ENCODE results near the gene DACT1. TPM values are rescaled to one million over a fixed set of nuclear protein-coding genes. Genes with fewer than 3 reads are reported as not detected.

Gene DACT1
- total RNA-seq, 1 experiment from 2014 or later, result 4.4 TPM

GRCh38 chr14:58626431-58626831, 11.3 kb upstream of the DACT1 start:
- Histone ChIP-seq H2BK120ac (ENCODE audit: low read depth, low read length, poor library complexity, severe bottlenecking) (no peak overlapping the region), H3K4ac (ENCODE audit: low read depth, low read length) (no peak overlapping the region), H2AK5ac (ENCODE audit: insufficient read length, low read length) (no peak overlapping the region), H3K23me2 (ENCODE audit: insufficient read length, low read depth, low read length, poor library complexity, severe bottlenecking) (no peaks in the 10 kb centered on the region), H3K23ac (ENCODE audit: insufficient read length, low read depth, low read length) (no peak overlapping the region), H3K79me2 (ENCODE audit: insufficient read depth, low read length) (no peaks in the 10 kb centered on the region), H2BK20ac (ENCODE audit: low read depth, low read length, poor library complexity, severe bottlenecking) (no peak overlapping the region), H4K20me1 (ENCODE audit: control insufficient read depth, insufficient read depth, insufficient read length) (no peaks in the 10 kb centered on the region), H3K4me2 (ENCODE audit: insufficient read depth, insufficient read length, low read length) (no peak overlapping the region), H3T11ph (ENCODE audit: low read length) (no peak overlapping the region), H2BK5ac (ENCODE audit: insufficient read length, low read length) (no peak overlapping the region), H3K4me1 (ENCODE audit: insufficient read depth, low read length) (peaks cover 9% of the 10 kb centered on the region; the same call in 1 of the 2 replicates), H3K79me1 (ENCODE audit: insufficient read depth, low read depth, low read length, poor library complexity, severe bottlenecking) (no peaks in the 10 kb centered on the region), H3K9me3 (ENCODE audit: control insufficient read depth, low read depth, low read length) (no peaks in the 10 kb centered on the region), H4K8ac (replicated peaks; ENCODE audit: insufficient read length, low read depth, low read length) (no peak overlapping the region), H2AFZ (ENCODE audit: low read length) (no peak overlapping the region), H4K91ac (ENCODE audit: insufficient read length, low read depth, low read length) (no peak overlapping the region), H3K14ac (ENCODE audit: insufficient read depth, low read length) (no peak overlapping the region), H3K27ac (ENCODE audit: insufficient read length, low read depth, low read length) (peak overlapping the region; percentile 60), H2BK12ac (ENCODE audit: insufficient read length, low read depth, low read length) (no peak overlapping the region), H3K56ac (ENCODE audit: insufficient read length, low read depth, low read length) (no peak overlapping the region), H3K9ac (ENCODE audit: extremely low read depth, insufficient read length, low read length) (no peak overlapping the region), H3K18ac (ENCODE audit: insufficient read length, low read depth, low read length) (no peak overlapping the region), H3K27me3 (ENCODE audit: insufficient read depth, low read length) (no peaks in the 10 kb centered on the region), H4K5ac (ENCODE audit: insufficient read length, low read depth, low read length) (no peak overlapping the region), H2BK15ac (ENCODE audit: low read depth, low read length) (no peak overlapping the region)
- peak overlapping the region in 1 of 2 experiments; percentile 15; a peak in 2 of 5 replicates for H3K4me3 Mint-ChIP-seq
- no peak for TF ChIP-seq CTCF (conservative IDR thresholded peaks at IDR 0.05)
- no peak overlapping the region for H3K27ac Mint-ChIP-seq
- peaks cover 47 to 53% of the 10 kb centered on the region in 2 experiments for H3K4me1 Mint-ChIP-seq
- WGBS (ENCODE audit: extremely low coverage, insufficient read length, low lambda C conversion rate), result no CpG with 5 or more reads among the region's 3 CpGs
- peaks cover 81% of the 10 kb centered on the region for H3K27me3 Mint-ChIP-seq (ENCODE audit: low read depth)
- no peaks in the 10 kb centered on the region for H3K36me3 Mint-ChIP-seq (ENCODE audit: insufficient read depth in 1 of 3, low read depth in 3 of 3)
- no peak for DNase-seq
- no peaks in the 10 kb centered on the region; a peak in 2 of 5 replicates for H3K9me3 Mint-ChIP-seq
